Measurements from ENCODE around the gene INSC.
A peak's percentile ranks its signal among the peaks of the same experiment; 100 is the strongest.

INSC gene

GRCh38 chr11:15111215-15111614 is 3.5 kb upstream of the INSC start:
- no peak for DNase-seq

GRCh38 chr11:15112131-15112541 is 2.6 kb upstream of the INSC start:
- DNase-seq, result no peak

- DNase-seq, result peak; percentile 67
Observed at GRCh38 chr11:15113381-15113780, 1.3 kb upstream of the INSC start.

- DNase-seq, result no peak
Observed at GRCh38 chr11:15115686-15116085, 963 bp downstream of the INSC start.

- DNase-seq, result no peak
Observed at GRCh38 chr11:15117751-15118150, 3.0 kb downstream of the INSC start.

GRCh38 chr11:15118431-15118830 is 3.7 kb downstream of the INSC start:
- DNase-seq, result no peak

- DNase-seq, result no peak
Observed at GRCh38 chr11:15119352-15119751, 4.6 kb downstream of the INSC start.

- DNase-seq, result no peak
Observed at GRCh38 chr11:15119826-15120225, 5.1 kb downstream of the INSC start.

- DNase-seq, result no peak
Observed at GRCh38 chr11:15123849-15124248, 9.1 kb downstream of the INSC start.

GRCh38 chr11:15124528-15124927 is 9.8 kb downstream of the INSC start:
- DNase-seq, result no peak

GRCh38 chr11:15127341-15127740 is 12.6 kb downstream of the INSC start:
- no peak for DNase-seq

- no peak for DNase-seq
Observed at GRCh38 chr11:15128621-15129020, 13.9 kb downstream of the INSC start.

- no peak for DNase-seq
Observed at GRCh38 chr11:15136166-15136565, 21.4 kb downstream of the INSC start.

GRCh38 chr11:15139096-15139770 is 24.5 kb downstream of the INSC start:
- DNase-seq, result no peak

GRCh38 chr11:15139958-15140659 is 25.4 kb downstream of the INSC start:
- no peak for DNase-seq

GRCh38 chr11:15141381-15141780 is 26.7 kb downstream of the INSC start:
- DNase-seq, result no peak

GRCh38 chr11:15142838-15143237 is 28.1 kb downstream of the INSC start:
- DNase-seq, result no peak

- DNase-seq, result no peak
Observed at GRCh38 chr11:15143855-15144254, 29.1 kb downstream of the INSC start.

GRCh38 chr11:15144347-15144746 is 29.6 kb downstream of the INSC start:
- no peak for DNase-seq

- DNase-seq, result no peak
Observed at GRCh38 chr11:15145151-15145550, 30.4 kb downstream of the INSC start.

GRCh38 chr11:15145615-15146014 is 30.9 kb downstream of the INSC start:
- DNase-seq, result no peak

GRCh38 chr11:15146271-15147003 is 31.7 kb downstream of the INSC start:
- DNase-seq, result no peak

- DNase-seq, result no peak
Observed at GRCh38 chr11:15148169-15148568, 33.4 kb downstream of the INSC start.

- no peak for DNase-seq
Observed at GRCh38 chr11:15149050-15149449, 34.3 kb downstream of the INSC start.

Data from CD4-positive, alpha-beta T cell treated with Interferon gamma for 1 hour (primary cell).